A673 (cell line): Measurements from ENCODE around the gene FTO.

Experiments used
- CTCF ChIP-seq: fragments of 300-800, 200-600 bp; sonication (generic); conservative IDR thresholded peaks from 2 replicates; pipeline ENCODE4 v1.5.1; 2017; ENCODE audit warnings: low read depth, mild to moderate bottlenecking, antibody characterized with exemption, low read length, moderate library complexity, mixed read lengths
- EZH2 ChIP-seq: fragments of 200-600 bp; sonication (generic); IDR thresholded peaks from 2 replicates; pipeline ENCODE4 v1.6.1; 2017; ENCODE audit warnings: borderline replicate concordance, low read depth, mild to moderate bottlenecking, mixed read lengths, antibody characterized with exemption, low read length; ENCODE audit not compliant: poor library complexity, severe bottlenecking

GRCh38 chr16:53933407-53933806 is 229.5 kb downstream of the FTO start:
- no peak for TF ChIP-seq CTCF
- TF ChIP-seq EZH2: no peak
